Lung microvascular endothelial cell (primary cell): ENCODE results near the gene MSH3. TPM values are rescaled to one million over a fixed set of nuclear protein-coding genes. Genes with fewer than 3 reads are reported as not detected.
"Not testable (repeated sequence)": the region's sequence is repeated elsewhere in the genome, so short reads cannot be mapped to it uniquely, and the experiment has no call there.

Experiments used
- DNase-seq, 2 donors: peaks; one replicate each; pipeline versions ENCODE4 v3.0.0 to v3.0.0-alpha.2; 2010; ENCODE audit warnings: low read depth in 2 of 2
- total RNA-seq: library from RNA; depleted of rRNA; stranded (reverse); fragments of >200 nt; gene quantifications from 2 replicates; pipeline ENCODE4 v1.2.1, GENCODE V29; 2014

The MSH3 gene
- total RNA-seq, 1 donor from 2014 or later = 5.6 TPM

DNA sequence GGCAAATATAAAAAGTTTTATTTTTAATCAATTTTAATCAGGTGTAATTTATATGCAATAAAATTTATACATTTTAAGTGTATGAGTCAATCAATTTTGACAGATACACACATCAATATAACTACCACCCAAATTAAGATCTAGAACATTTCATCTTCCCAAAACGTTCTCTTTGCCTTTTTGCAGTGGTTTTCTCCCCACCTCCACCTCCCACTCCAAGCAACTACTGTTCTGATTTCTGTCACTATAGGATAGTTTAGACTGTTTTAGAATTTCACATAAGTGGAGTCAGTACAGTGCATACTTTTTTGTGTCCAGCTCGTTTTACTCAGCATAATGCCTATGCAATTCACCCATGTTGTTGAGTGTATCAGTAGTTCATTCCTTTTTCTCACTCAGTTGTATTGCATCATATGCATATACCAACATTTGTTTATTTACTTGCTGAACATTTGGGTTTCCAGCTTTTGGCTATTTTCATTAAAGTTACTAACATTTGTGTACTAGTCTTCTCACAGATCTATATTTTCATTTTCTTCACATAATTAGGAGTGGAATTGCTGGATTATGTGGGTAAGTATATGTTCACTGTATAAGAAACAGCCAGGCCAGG lies 52.5 kb downstream of the MSH3 start:
- DNase-seq = no peak

DNA sequence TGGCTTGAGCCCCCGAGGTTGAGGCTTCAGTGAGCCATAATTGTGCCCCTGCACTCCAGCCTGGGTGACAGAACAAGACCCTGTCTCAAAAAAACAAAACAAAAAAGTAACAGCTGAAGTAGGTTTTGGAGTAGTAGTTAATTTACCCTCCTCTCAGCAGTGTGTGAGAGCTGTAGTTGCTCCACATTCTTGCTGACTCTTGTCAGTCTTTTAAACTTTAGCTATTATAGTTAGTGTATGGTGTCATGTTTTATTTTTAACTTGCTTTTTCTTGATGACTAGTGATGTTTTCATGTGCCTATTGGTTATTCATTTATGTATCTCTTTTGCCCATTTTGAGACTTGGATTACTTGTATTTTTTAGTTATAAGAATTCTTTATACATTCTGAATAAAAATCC lies 53.2 kb downstream of the MSH3 start:
- DNase-seq = no peak

- no peak for DNase-seq
Observed at GRCh38 chr5:80711216-80711615, 56.8 kb downstream of the MSH3 start.

DNA sequence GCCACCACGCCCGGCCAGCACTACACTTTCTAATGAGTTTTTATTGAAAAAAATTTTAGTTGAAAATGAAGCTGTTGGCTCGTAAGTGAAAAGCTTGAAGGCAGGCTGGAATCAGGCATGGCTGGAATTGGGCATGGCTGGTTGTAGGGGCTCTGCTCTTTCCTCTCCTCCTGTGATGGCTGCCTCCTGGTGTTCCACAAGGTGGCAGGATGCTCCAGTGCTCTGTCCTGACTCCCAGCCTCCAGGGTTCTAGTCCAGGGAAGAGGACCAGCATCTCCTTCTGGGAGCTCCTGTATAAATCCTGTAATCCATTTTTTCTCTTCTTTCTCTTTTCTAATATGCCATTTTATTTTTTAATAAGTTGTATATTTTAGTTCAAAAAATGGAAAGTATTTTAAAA lies 57.5 kb downstream of the MSH3 start:
- peak; percentile 16 to 62 for DNase-seq

DNA sequence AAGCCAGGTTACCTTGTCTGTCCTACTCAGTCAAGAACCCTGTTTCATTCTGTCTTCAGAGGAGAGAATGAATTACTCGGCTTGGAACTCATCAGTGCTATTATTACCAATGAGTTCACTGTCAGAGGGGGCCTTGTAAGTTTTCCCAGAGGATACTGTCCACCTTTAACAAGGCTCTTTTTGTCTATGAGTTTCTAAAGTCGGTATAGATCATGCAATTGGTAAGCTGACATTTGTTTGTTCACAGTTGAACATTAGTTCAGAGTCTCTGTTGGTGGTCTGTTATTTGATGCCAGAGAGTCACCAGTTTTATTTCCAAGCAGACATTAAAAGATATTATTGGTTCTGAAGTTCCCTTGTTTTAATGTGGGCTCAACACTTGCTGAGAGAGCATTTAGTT lies 58.5 kb downstream of the MSH3 start:
- no peak for DNase-seq

- peak; percentile 48 to 51 for DNase-seq
Observed at GRCh38 chr5:80713631-80714030, 59.2 kb downstream of the MSH3 start.

DNA sequence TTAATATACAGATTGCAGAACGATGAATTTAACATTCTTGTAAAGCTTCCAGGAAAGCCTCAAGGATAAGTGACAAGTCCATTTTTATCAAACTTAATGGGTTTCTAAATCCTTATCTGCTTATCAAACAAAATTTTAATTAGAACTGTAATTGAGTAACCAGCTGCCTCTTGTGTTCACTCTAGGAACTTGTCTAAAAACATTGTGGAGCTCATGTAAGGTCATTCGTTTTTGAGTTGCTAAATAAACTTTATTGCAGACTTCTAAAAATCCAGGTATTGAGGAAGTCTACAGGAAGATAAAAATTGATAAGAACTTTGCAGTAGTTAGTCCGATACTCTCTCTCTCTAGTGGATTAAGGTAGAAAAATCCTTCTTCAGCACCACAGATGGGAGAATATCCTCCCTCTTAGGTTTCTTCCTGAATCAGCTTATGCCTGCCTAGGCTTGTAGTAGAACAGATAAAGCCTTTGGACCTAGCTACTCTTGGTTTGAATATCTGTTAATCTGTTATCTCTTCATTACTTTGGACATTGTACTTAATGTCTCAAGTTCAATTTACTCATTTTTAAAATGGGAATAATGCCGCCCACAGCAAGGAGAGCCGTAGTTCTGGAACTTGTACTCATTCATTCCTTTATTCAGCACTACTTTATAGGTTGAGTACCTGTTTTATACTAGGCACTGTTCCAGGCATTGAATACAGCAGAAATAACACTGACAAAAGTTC lies 60.3 kb downstream of the MSH3 start:
- no peak for DNase-seq

GRCh38 chr5:80715887-80716286 lies 61.4 kb downstream of the MSH3 start:
- DNase-seq = no peak

DNA sequence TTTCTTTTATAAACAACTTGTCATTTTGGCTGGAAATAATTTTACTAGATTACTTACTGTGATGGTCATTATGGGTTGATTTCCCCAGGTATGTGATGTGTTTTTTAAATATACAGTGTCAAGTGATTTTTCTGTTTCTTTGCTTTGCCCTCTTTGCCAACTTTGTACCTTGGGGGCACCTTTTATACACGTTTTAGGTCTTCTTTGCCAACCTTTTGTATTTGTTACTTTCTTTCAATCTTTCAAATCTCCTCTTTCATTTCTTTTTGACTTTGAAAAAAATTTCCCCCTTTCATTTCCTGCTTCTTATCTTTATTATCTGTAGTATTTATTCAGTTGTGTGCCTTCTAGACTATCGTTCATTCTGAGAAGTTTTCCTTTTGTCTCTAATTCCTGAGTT lies 65.7 kb downstream of the MSH3 start:
- no peak for DNase-seq

- DNase-seq = no peak
Observed at GRCh38 chr5:80722916-80723315, 68.5 kb downstream of the MSH3 start.

DNA sequence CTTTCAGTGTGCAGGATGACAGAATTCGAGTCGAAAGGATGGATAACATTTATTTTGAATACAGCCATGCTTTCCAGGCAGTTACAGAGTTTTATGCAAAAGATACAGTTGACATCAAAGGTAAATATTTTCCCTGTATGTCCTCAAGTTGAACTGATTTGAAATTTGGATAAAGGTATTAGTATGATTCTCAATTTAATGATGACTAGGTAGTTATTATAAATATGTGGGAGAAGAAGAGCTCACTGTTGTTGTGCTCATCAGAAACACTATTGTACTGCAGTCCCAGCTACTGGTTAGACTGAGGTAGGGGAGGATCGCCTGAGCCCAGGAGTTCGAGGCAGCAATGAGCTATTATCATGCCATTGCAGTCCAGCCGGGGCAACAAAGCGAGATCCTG lies 71.0 kb downstream of the MSH3 start:
- DNase-seq = no peak

GRCh38 chr5:80736730-80737129 lies 82.3 kb downstream of the MSH3 start:
- DNase-seq = no peak

DNA sequence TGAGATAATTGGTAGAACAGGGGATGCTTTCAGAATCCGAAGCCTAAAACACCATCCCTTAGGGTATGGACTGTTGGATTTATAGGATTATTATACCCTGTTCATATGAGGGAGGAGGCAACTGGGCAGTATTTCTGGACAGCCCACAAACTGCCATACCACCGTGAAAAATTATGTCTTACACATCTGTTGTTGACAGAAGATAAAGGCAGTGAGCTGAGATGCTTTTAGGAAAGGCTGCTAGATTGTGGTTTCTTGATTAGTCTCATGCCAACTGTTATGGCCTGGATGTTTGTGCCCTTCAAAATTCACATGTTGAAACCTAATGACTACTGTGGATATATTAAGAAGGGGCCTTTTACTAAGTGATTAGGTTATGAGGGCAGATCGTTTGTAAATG lies 84.0 kb downstream of the MSH3 start:
- no peak for DNase-seq

DNA sequence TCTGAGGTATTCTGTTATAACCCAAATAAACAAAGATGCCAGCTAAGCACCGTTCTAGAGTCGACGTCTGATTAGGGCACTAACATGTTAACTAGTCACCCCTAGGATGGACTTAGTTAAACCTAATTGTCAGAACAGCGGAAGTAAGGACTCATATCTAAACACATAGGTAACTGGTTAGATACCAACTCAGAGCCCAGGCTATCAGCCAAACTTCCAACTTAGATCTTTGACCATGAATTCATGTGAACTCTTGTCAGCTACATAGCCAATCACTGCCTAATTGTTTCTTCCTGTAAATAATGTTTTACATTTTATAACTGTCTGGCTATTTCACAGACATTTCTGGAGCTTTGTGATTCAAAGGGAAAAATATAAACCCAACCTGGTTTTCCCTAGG lies 84.6 kb downstream of the MSH3 start:
- no peak for DNase-seq

- DNase-seq = no peak
Observed at GRCh38 chr5:80739496-80739895, 85.0 kb downstream of the MSH3 start.

DNA sequence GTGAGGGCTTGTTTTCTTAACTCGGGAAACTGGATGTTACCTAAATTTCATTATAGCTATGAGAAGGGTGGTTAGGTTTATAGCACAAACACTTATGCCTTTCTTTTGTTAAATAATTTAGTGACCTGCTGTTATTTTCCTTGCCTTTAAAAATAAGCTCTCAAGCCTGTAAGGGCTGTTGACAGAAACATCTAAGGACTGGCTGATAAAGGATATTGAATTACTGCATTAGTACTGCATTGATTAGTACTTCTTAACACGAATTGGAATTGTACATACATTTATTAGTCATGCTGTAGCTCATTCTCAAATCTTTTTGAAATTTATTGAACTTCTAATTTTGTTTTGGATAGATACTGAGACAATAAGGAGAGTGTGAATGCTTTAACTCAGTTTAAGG lies 85.4 kb downstream of the MSH3 start:
- DNase-seq = no peak

GRCh38 chr5:80740488-80740887 lies 86.0 kb downstream of the MSH3 start:
- DNase-seq = not testable (repeated sequence)

DNA sequence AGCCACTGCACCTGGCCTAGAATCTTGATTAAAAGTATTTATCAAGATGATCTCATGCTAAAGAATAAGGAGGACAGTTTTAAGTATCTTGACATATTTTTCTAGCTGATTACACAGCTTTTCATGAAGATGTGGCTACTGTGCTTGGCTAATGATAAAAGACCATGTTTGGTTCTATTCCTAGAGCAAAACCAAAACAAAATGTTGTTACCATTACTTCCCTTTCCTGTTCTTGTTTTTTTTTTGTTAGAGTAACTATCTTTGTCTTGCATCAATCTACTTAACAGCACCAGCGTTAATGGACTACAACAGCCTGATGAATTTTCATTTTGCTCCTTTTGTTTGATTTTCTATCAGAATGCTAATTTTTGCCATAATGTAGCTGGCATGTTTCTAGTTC lies 86.5 kb downstream of the MSH3 start:
- no peak for DNase-seq

DNA sequence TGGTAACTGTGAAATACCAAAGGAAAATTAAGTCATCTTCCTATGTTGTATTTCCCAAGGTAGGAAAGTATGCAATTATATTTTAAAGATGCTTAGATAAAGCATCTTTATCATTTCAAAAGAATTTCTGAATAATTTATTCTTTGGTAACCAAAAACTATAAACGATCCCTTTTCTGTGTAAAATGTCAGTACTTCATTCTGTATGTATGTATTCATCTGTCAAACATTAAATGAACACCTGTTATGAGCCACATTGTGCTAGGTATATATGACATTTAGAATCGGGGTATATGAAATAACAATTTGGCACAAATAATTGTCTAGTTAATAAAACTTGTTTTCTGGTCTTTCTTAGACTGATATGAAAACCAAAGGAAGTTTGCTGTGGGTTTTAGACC lies 89.7 kb downstream of the MSH3 start:
- DNase-seq = no peak

GRCh38 chr5:80745490-80745889 lies 91.0 kb downstream of the MSH3 start:
- no peak for DNase-seq

DNA sequence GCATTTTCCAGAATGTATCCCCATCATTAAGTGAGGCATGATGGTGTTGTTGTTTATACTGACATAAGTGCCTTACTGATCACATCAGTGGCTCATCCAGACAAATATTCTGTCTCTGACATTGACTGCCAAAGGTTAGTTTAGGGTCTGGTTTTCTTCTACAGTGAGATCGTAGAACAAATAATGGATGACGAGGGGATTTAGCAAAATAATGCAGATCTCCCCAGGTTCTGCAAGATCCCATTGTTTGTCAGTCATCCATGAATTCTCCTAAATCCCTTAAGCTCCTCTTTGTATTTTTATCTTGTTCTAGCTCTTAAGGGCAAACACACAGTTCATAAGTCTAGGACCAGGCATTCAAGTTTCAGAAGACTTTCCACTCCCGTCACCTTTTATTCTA lies 93.5 kb downstream of the MSH3 start:
- DNase-seq = no peak

DNA sequence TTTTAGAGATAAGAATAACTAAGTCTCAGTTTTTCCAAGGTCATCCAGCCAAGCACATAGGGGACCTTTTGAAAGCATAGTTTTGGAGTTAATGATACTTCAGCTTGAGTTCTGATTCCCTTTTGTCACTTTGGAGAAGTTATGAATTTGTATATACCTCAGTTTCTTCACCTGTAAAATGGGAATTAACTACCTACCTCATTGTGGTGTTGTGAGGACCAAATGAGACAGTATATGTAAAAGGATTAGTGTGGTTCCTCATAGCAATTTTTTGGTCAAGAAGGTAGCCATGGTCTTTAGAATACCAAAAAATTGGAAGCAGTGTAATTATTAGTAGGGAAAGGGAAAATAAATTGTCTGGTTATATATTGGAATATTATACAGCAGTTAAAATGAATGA lies 98.0 kb downstream of the MSH3 start:
- no peak for DNase-seq

GRCh38 chr5:80753712-80754111 lies 99.3 kb downstream of the MSH3 start:
- no peak for DNase-seq

- DNase-seq = no peak
Observed at GRCh38 chr5:80754900-80755299, 100.4 kb downstream of the MSH3 start.
